Thyroid gland (tissue), 4 donors: Measurements from ENCODE around the gene BRD8.

ENCODE experiments used
- POLR2A ChIP-seq, 2 donors: fragments of 450-650 bp; IDR thresholded peaks; one replicate each; pipeline ENCODE4 v1.6.1; 2017; ENCODE audit warnings: antibody characterized with exemption in 2 of 2, mild to moderate bottlenecking in 2 of 2, moderate library complexity in 1 of 2
- TF ChIP-seq, protein P1 (sequence below), 6 experiments: fragments of 200-600 bp in 3 of 6; fragments of 450-650 bp in 3 of 6; sonication (generic) in 3 of 6; IDR thresholded peaks; one replicate each; pipeline ENCODE4 v1.5.1; 2016 to 2019; ENCODE audit warnings: antibody characterized with exemption in 6 of 6, mild to moderate bottlenecking in 2 of 6, inconsistent platforms in 1 of 6, moderate library complexity in 1 of 6

DNA sequence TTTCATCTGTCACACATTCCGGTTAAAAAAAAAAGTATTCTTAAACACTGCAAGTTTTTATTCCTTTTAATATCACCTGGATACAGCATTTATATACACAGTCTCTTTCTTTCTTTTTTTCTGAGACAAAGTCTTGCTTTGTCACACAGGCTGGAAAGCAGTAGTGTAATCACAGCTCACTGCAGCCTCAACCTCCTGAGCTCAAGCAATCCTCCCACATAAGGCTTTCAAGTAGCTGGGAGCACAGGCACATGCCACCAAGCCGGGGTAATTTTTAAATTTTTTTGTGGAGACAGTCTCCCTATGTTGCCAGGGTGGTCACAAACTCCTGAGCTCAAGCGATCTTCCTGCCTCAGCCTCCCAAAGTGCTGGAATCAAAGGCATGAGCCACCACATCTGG is 14.4 kb upstream of the BRD8 start:
- TF ChIP-seq, protein P1, sequence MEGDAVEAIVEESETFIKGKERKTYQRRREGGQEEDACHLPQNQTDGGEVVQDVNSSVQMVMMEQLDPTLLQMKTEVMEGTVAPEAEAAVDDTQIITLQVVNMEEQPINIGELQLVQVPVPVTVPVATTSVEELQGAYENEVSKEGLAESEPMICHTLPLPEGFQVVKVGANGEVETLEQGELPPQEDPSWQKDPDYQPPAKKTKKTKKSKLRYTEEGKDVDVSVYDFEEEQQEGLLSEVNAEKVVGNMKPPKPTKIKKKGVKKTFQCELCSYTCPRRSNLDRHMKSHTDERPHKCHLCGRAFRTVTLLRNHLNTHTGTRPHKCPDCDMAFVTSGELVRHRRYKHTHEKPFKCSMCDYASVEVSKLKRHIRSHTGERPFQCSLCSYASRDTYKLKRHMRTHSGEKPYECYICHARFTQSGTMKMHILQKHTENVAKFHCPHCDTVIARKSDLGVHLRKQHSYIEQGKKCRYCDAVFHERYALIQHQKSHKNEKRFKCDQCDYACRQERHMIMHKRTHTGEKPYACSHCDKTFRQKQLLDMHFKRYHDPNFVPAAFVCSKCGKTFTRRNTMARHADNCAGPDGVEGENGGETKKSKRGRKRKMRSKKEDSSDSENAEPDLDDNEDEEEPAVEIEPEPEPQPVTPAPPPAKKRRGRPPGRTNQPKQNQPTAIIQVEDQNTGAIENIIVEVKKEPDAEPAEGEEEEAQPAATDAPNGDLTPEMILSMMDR (IDR thresholded peaks at IDR 0.05): no peak
- TF ChIP-seq POLR2A (IDR thresholded peaks at IDR 0.05): no peak
